ENCODE measurements around the gene SZT2. TPM values are rescaled to one million over a fixed set of nuclear protein-coding genes. Genes with fewer than 3 reads are reported as not detected.

SZT2 gene
- total RNA-seq, 2 experiments from 2014 or later, result 33.7 to 79.8 TPM

- no peaks in the 10 kb centered on the region for H3K9me2 ChIP-seq (ENCODE audit: insufficient read depth, low read length)
- H3K4me1 ChIP-seq (ENCODE audit: insufficient read depth, low read length, poor library complexity, severe bottlenecking), result no peaks in the 10 kb centered on the region
- H4K20me1 ChIP-seq (ENCODE audit: insufficient read depth, low read length), result no peaks in the 10 kb centered on the region
- H3K9me3 ChIP-seq (ENCODE audit: low read length), result no peaks in the 10 kb centered on the region
- ChIA-PET POLR2A (interaction anchor here (0.6 kb wide), 1 partner anchor 24 kb away, joined by 4 read pairs; no protein-coding TSS in a partner anchor), CTCF (ENCODE audit: unreplicated experiment) (no interaction called here)
- BruUV-seq (replicated peaks), result no TSS peak
- no peak overlapping the region for H3K27ac ChIP-seq (ENCODE audit: low read depth, low read length, poor library complexity, severe bottlenecking)
- TF ChIP-seq EZH2phosphoT487 (IDR thresholded peaks at IDR 0.05; ENCODE audit: borderline replicate concordance, low read depth, low read length), result no peak
- no peak overlapping the region for H2AFZ ChIP-seq (ENCODE audit: low read length)
- no peak for DNase-seq (ENCODE audit: low spot score)
- no peaks in the 10 kb centered on the region for H3K79me2 ChIP-seq (ENCODE audit: insufficient read depth, low read depth, low read length)
- peaks cover 35% of the 10 kb centered on the region; the same call in 1 of the 2 replicates for H3K36me3 ChIP-seq (ENCODE audit: insufficient read depth, low read length)
- H3K4me2 ChIP-seq (ENCODE audit: low read length), result no peak overlapping the region
- H3K4me3 ChIP-seq (ENCODE audit: low read depth, low read length, poor library complexity, severe bottlenecking), result no peak overlapping the region
- intact Hi-C loops (cut with micrococcal nuclease; ENCODE audit: unreplicated experiment), result no loop called here
Measured at GRCh38 chr1:43442756-43443155, 53.1 kb downstream of the SZT2 start.

GRCh38 chr1:43443197-43443946 is 53.7 kb downstream of the SZT2 start:
- intact Hi-C loops (cut with micrococcal nuclease; ENCODE audit: unreplicated experiment), result no loop called here
- CTCF ChIA-PET (ENCODE audit: unreplicated experiment), result no interaction called here

GRCh38 chr1:43444151-43444828 is 54.6 kb downstream of the SZT2 start:
- TF ChIP-seq EZH2phosphoT487 (IDR thresholded peaks at IDR 0.05; ENCODE audit: borderline replicate concordance, low read depth, low read length) (no peak), CTCF (conservative IDR thresholded peaks at IDR 0.05; ENCODE audit: low read length) (no peak)
- Histone ChIP-seq H3K9me2 (ENCODE audit: insufficient read depth, low read length) (no peaks in the 10 kb centered on the region), H2AFZ (ENCODE audit: low read length) (no peak overlapping the region), H3K4me2 (ENCODE audit: low read length) (no peak overlapping the region), H3K4me3 (ENCODE audit: low read depth, low read length, poor library complexity, severe bottlenecking) (no peak overlapping the region), H3K9me3 (ENCODE audit: low read length) (no peaks in the 10 kb centered on the region), H3K27ac (ENCODE audit: low read depth, low read length, poor library complexity, severe bottlenecking) (no peak overlapping the region), H3K36me3 (ENCODE audit: insufficient read depth, low read length) (peaks cover 39% of the 10 kb centered on the region; the same call in 1 of the 2 replicates), H4K20me1 (ENCODE audit: insufficient read depth, low read length) (no peaks in the 10 kb centered on the region), H3K79me2 (ENCODE audit: insufficient read depth, low read depth, low read length) (no peaks in the 10 kb centered on the region), H3K4me1 (ENCODE audit: insufficient read depth, low read length, poor library complexity, severe bottlenecking) (no peaks in the 10 kb centered on the region)
- intact Hi-C loops (cut with micrococcal nuclease; ENCODE audit: unreplicated experiment), result no loop called here
- BruUV-seq (replicated peaks), result no TSS peak
- ChIA-PET CTCF (ENCODE audit: unreplicated experiment) (no interaction called here), POLR2A (no interaction called here)
- no peak for DNase-seq (ENCODE audit: low spot score)

More at GRCh38 chr1:43443197-43443946, 53.7 kb downstream of the SZT2 start:
- Histone ChIP-seq H3K79me2 (ENCODE audit: insufficient read depth, low read depth, low read length) (no peaks in the 10 kb centered on the region), H2AFZ (ENCODE audit: low read length) (no peak overlapping the region), H3K9me2 (ENCODE audit: insufficient read depth, low read length) (no peaks in the 10 kb centered on the region), H3K27ac (ENCODE audit: low read depth, low read length, poor library complexity, severe bottlenecking) (no peak overlapping the region), H3K4me3 (ENCODE audit: low read depth, low read length, poor library complexity, severe bottlenecking) (no peak overlapping the region), H3K9me3 (ENCODE audit: low read length) (no peaks in the 10 kb centered on the region), H4K20me1 (ENCODE audit: insufficient read depth, low read length) (no peaks in the 10 kb centered on the region), H3K36me3 (ENCODE audit: insufficient read depth, low read length) (peaks cover 35% of the 10 kb centered on the region; the same call in 1 of the 2 replicates), H3K4me2 (ENCODE audit: low read length) (no peak overlapping the region), H3K4me1 (ENCODE audit: insufficient read depth, low read length, poor library complexity, severe bottlenecking) (no peaks in the 10 kb centered on the region)
- no peak for TF ChIP-seq CTCF (conservative IDR thresholded peaks at IDR 0.05; ENCODE audit: low read length)
- no peak for TF ChIP-seq EZH2phosphoT487 (IDR thresholded peaks at IDR 0.05; ENCODE audit: borderline replicate concordance, low read depth, low read length)
- no TSS peak for BruUV-seq (replicated peaks)
- no peak for DNase-seq (ENCODE audit: low spot score)
- POLR2A ChIA-PET, result no interaction called here

Data from OCI-LY7 (cell line).